Ascending aorta (tissue), 2 donors: Measurements from ENCODE around the gene OR51T1. TPM values are rescaled to one million over a fixed set of nuclear protein-coding genes. Genes with fewer than 3 reads are reported as not detected.

Experiments used
- DNase-seq, 2 donors: peaks; one replicate each; pipeline ENCODE4 v3.0.0-alpha.2; 2019; ENCODE audit warnings: low spot score in 2 of 2
- H3K27ac ChIP-seq, 2 donors: fragments of 200-600 bp; sonication (generic); one replicate each; pipeline ENCODE4 v1.5.1; 2016 to 2017; ENCODE audit warnings: mild to moderate bottlenecking in 1 of 2
- H3K27me3 ChIP-seq: fragments of 200-600 bp; sonication (generic); one replicate; pipeline ENCODE4 v1.5.1; 2017
- H3K36me3 ChIP-seq, 2 donors: fragments of 200-600 bp; sonication (generic); one replicate each; pipeline ENCODE4 v1.5.1; 2016
- H3K4me1 ChIP-seq, 2 donors: fragments of 200-600 bp; sonication (generic); one replicate each; pipeline ENCODE4 v1.5.1; 2016 to 2017; ENCODE audit warnings: mild to moderate bottlenecking in 1 of 2
- H3K4me3 ChIP-seq, 2 donors: fragments of 200-600 bp; sonication (generic); one replicate each; pipeline ENCODE4 v1.5.1; 2016 to 2017; ENCODE audit warnings: mild to moderate bottlenecking in 1 of 2
- H3K9me3 ChIP-seq, 2 donors: fragments of 200-600 bp; sonication (generic); one replicate each; pipeline ENCODE4 v1.5.1; 2016
- CTCF ChIP-seq, 3 experiments: fragments of 200-600 bp in 2 of 3; fragments of 450-650 bp in 1 of 3; sonication (generic) in 2 of 3; IDR thresholded peaks; one replicate each; pipeline ENCODE4 v1.5.1; 2016 to 2019; ENCODE audit warnings: antibody characterized with exemption in 3 of 3, mild to moderate bottlenecking in 1 of 3, moderate library complexity in 1 of 3
- intact Hi-C: fragments of 100-400 bp; cut with DNase I; formaldehyde crosslinking; loops from one replicate; pipeline ENCODE4 v1.15.1; 2023
- total RNA-seq: library from RNA; depleted of rRNA; stranded (reverse); fragments of >200 nt; gene quantifications from one replicate; pipeline ENCODE4 v1.1.0, GENCODE V29; 2016

The OR51T1 gene
- total RNA-seq, 1 donor from 2014 or later: not detected

GRCh38 chr11:4862447-4863236 lies 19.1 kb upstream of the OR51T1 start:
- H3K4me3 ChIP-seq: no peak overlapping the region
- intact Hi-C loops: no loop called here
- H3K9me3 ChIP-seq: no peaks in the 10 kb centered on the region
- no peaks in the 10 kb centered on the region for H3K36me3 ChIP-seq
- H3K4me1 ChIP-seq: no peaks in the 10 kb centered on the region
- H3K27ac ChIP-seq: no peak overlapping the region
- no peaks in the 10 kb centered on the region for H3K27me3 ChIP-seq
- no peak for DNase-seq
- no peak for TF ChIP-seq CTCF (IDR thresholded peaks at IDR 0.05)

- Histone ChIP-seq H3K9me3 (no peaks in the 10 kb centered on the region), H3K27ac (no peak overlapping the region)
- intact Hi-C loops: no loop called here
These were observed 17.8 kb upstream of the OR51T1 start for GRCh38 chr11:4863876-4864275.

GRCh38 chr11:4865855-4866254 lies 15.8 kb upstream of the OR51T1 start:
- DNase-seq: no peak
- Histone ChIP-seq H3K27me3 (no peaks in the 10 kb centered on the region), H3K36me3 (no peaks in the 10 kb centered on the region), H3K27ac (no peak overlapping the region), H3K4me1 (no peaks in the 10 kb centered on the region), H3K4me3 (no peak overlapping the region), H3K9me3 (no peaks in the 10 kb centered on the region)
- intact Hi-C loops: no loop called here
- no peak for TF ChIP-seq CTCF (IDR thresholded peaks at IDR 0.05)

More at GRCh38 chr11:4863876-4864275, 17.8 kb upstream of the OR51T1 start:
- H3K27me3 ChIP-seq: no peaks in the 10 kb centered on the region
- no peak overlapping the region for H3K4me3 ChIP-seq
- TF ChIP-seq CTCF (IDR thresholded peaks at IDR 0.05): no peak
- no peaks in the 10 kb centered on the region for H3K4me1 ChIP-seq
- DNase-seq: no peak
- H3K36me3 ChIP-seq: no peaks in the 10 kb centered on the region

GRCh38 chr11:4881188-4881587 lies 512 bp upstream of the OR51T1 start:
- no peak for DNase-seq
- intact Hi-C loops: no loop called here
- Histone ChIP-seq H3K36me3 (no peaks in the 10 kb centered on the region), H3K4me3 (no peak overlapping the region), H3K4me1 (no peaks in the 10 kb centered on the region), H3K9me3 (no peaks in the 10 kb centered on the region), H3K27me3 (no peaks in the 10 kb centered on the region), H3K27ac (no peak overlapping the region)
- TF ChIP-seq CTCF (IDR thresholded peaks at IDR 0.05): no peak

- Histone ChIP-seq H3K4me3 (no peak overlapping the region), H3K27me3 (no peaks in the 10 kb centered on the region), H3K4me1 (no peaks in the 10 kb centered on the region), H3K36me3 (no peaks in the 10 kb centered on the region), H3K27ac (no peak overlapping the region), H3K9me3 (no peaks in the 10 kb centered on the region)
- no peak for DNase-seq
- no peak for TF ChIP-seq CTCF (IDR thresholded peaks at IDR 0.05)
- intact Hi-C loops: no loop called here
These were observed 843 bp downstream of the OR51T1 start for GRCh38 chr11:4882543-4882942.
